Midbrain (tissue), 1 donor: ENCODE measurements around the gene MMP10.
"Not testable (repeated sequence)": the region's sequence is repeated elsewhere in the genome, so short reads cannot be mapped to it uniquely, and the experiment has no call there.

Experiments
- DNase-seq: peaks from one replicate; lab custom pipeline; 2025; lab: John Stamatoyannopoulos, UW

MMP10 gene

GRCh38 chr11:102783016-102783415, 2.6 kb upstream of the MMP10 start:
- DNase-seq = no peak

- DNase-seq = no peak
These were observed 1.2 kb upstream of the MMP10 start for GRCh38 chr11:102781676-102782075.

GRCh38 chr11:102776454-102776853, 4.0 kb downstream of the MMP10 start:
- DNase-seq = no peak

GRCh38 chr11:102773386-102773785, 7.0 kb downstream of the MMP10 start:
- no peak for DNase-seq

GRCh38 chr11:102771351-102771750, 9.1 kb downstream of the MMP10 start:
- no peak for DNase-seq

- no peak for DNase-seq
These were observed 10.2 kb downstream of the MMP10 start for GRCh38 chr11:102770191-102770590.

GRCh38 chr11:102767800-102768199, 12.6 kb downstream of the MMP10 start:
- no peak for DNase-seq

- no peak for DNase-seq
These were observed 17.0 kb downstream of the MMP10 start for GRCh38 chr11:102763440-102763839.

GRCh38 chr11:102762361-102762767, 18.1 kb downstream of the MMP10 start:
- no peak for DNase-seq

GRCh38 chr11:102761646-102762238, 18.7 kb downstream of the MMP10 start:
- DNase-seq = no peak

GRCh38 chr11:102760344-102761035, 19.9 kb downstream of the MMP10 start:
- no peak for DNase-seq

- no peak for DNase-seq
These were observed 22.4 kb downstream of the MMP10 start for GRCh38 chr11:102757823-102758549.

GRCh38 chr11:102753267-102753666, 27.2 kb downstream of the MMP10 start:
- DNase-seq = no peak

GRCh38 chr11:102751673-102752072, 28.8 kb downstream of the MMP10 start:
- no peak for DNase-seq

- no peak for DNase-seq
These were observed 31.2 kb downstream of the MMP10 start for GRCh38 chr11:102749101-102749722.

- DNase-seq = not testable (repeated sequence)
These were observed 33.5 kb downstream of the MMP10 start for GRCh38 chr11:102746746-102747578.

- no peak for DNase-seq
These were observed 45.8 kb downstream of the MMP10 start for GRCh38 chr11:102734650-102735049.

GRCh38 chr11:102733232-102733875, 47.1 kb downstream of the MMP10 start:
- no peak for DNase-seq

- DNase-seq = not testable (repeated sequence)
These were observed 49.5 kb downstream of the MMP10 start for GRCh38 chr11:102730944-102731343.

- DNase-seq = no peak
These were observed 50.3 kb downstream of the MMP10 start for GRCh38 chr11:102729849-102730815.
